GM19240 (cell line): ENCODE measurements around the gene TSSK3.

Experiments used
- DNase-seq: peaks from one replicate; pipeline ENCODE4 v3.0.0; 2011; ENCODE audit warnings: low spot score; ENCODE audit not compliant: insufficient read length

The TSSK3 gene

DNA sequence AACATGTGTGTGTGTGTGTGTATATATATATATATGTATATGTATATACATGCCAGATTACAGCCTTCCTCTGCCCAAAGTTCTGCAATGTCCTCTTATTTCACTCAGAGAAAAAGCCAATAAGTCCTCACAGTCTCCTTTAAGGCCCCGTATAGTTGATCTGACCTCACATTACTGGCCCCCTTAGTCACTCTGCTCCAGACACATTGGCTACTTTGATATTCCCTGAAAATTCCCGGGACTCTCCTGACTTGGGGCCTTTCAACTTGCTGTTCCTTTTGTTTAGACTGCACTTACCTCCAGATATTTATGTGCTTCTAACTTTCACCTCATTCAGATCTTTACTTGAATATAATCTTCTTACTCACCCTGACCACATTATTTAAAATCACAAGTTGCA, 36.1 kb downstream of the TSSK3 start:
- no peak for DNase-seq

GRCh38 chr1:32399843-32400242, 37.5 kb downstream of the TSSK3 start:
- DNase-seq = no peak

GRCh38 chr1:32400876-32401631, 38.7 kb downstream of the TSSK3 start:
- peak; percentile 46 for DNase-seq

DNA sequence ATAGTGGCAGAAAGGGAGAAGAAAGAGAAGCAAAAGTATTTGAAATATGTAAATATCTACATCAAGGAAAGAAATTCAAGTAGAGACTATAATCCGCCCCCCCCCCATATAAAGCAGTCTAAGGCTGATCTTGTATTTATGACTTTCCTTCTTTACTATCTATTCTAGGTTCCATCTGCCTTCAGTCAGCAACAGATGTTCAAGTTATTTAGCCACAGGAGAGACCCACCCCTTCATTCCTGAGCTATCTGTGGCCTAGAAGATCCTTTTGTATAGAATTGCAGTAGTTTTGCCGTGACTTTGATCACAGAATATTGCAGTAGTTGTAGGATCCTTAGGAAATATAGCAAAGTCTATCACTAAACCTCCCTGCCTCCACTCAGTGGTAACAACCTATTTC, 42.6 kb downstream of the TSSK3 start:
- no peak for DNase-seq

GRCh38 chr1:32405672-32406467, 43.5 kb downstream of the TSSK3 start:
- no peak for DNase-seq

DNA sequence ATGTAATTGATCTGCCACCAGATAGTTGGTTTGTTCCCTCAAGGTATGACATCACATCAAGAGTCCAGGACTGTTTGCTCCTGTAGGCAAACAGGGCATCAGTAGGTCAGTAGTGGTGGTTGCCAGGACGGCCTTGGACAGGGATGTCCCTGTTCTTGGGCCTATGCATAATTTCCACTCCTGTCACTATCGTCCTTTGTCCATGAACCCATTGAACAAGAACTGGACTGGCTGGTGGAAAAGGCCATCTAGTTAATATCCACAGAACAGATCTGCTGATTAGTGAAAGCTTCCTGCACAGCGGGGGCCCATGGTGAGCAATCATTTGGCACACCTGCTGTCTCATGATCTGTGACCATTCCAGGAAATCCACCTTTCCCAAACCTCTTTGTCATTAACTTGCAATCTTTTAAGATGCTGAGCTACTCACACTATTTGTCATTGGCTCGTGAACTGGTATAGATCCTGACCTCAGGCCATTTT, 44.3 kb downstream of the TSSK3 start:
- no peak for DNase-seq

GRCh38 chr1:32411261-32411660, 48.9 kb downstream of the TSSK3 start:
- DNase-seq = no peak

DNA sequence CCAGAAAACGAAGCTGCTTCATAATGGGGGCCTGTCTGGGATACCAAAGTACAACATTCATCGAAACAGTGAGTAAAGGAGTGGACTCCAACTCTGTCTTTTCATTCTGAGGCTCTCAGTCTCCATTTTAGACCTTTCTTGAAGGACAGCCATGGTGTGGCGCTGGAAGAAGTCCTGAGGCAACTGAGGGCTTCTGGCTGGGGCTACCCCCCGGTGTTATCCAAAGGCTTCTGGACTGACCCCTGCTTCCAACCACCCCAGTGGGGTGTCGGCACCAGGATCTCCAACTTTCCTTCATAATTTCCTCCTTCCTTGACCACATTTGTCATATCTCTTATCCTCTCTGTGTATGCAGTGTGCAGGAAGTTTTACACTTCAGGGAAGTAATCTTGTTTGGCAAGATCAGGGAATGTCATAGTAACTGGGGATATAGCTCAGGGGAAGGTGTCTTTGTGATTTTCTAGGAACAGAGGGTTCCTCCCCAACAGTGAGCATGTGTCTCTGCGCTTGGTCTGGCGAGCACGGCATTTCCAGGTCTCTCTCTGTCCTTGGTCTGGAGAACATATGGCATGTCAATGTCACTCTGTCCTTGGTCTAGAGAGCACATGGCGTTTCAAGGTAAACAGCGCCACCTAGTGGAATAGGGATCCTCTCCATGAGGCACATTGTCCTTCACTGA, 51.3 kb downstream of the TSSK3 start:
- DNase-seq = peak; percentile 29
